Nephron (organoid): Measurements from ENCODE around the gene DVL3.
A peak's percentile ranks its signal among the peaks of the same experiment; 100 is the strongest.
"Not testable (repeated sequence)": the region's sequence is repeated elsewhere in the genome, so short reads cannot be mapped to it uniquely, and the experiment has no call there.

ENCODE experiments used
- H3K27ac Mint-ChIP-seq, 3 experiments: 2 replicates each; pipeline ENCODE4 v1.8.0; 2020; ENCODE audit warnings: mixed read lengths in 3 of 3, mild to moderate bottlenecking in 2 of 3, moderate library complexity in 1 of 3
- H3K27me3 Mint-ChIP-seq: 2 replicates; pipeline ENCODE4 v1.8.0; 2021; ENCODE audit warnings: low read depth, mild to moderate bottlenecking, moderate library complexity, mixed read lengths
- H3K36me3 Mint-ChIP-seq: 2 replicates; pipeline ENCODE4 v1.8.0; 2020; ENCODE audit warnings: low read depth, mixed read lengths
- H3K4me1 Mint-ChIP-seq: 2 replicates; pipeline ENCODE4 v1.8.0; 2020; ENCODE audit warnings: mixed read lengths
- H3K4me3 Mint-ChIP-seq, 3 experiments: 2 replicates each; pipeline ENCODE4 v1.8.0; 2020; ENCODE audit warnings: mild to moderate bottlenecking in 3 of 3, mixed read lengths in 3 of 3, moderate library complexity in 2 of 3
- H3K9me3 Mint-ChIP-seq: 2 replicates; pipeline ENCODE4 v1.8.0; 2020; ENCODE audit warnings: mixed read lengths
- CTCF ChIP-seq, 3 experiments: fragments of 200-600 bp; sonication (generic); IDR thresholded peaks; one replicate each; pipeline ENCODE4 v1.5.0; 2021; ENCODE audit warnings: antibody characterized with exemption in 3 of 3; ENCODE audit not compliant: unreplicated experiment in 3 of 3

DVL3 gene

GRCh38 chr3:184154885-184155643 is at the start of gene DVL3:
TSS of gene DVL3 (plus strand) at chr3:184155377. CDS start at chr3:184155636, 259 bp downstream.
- H3K4me3 Mint-ChIP-seq, result peak within 1 kb of the TSS; percentile 94 to 100 (median 99)
- no peaks in the 10 kb centered on the region for H3K27me3 Mint-ChIP-seq
- H3K9me3 Mint-ChIP-seq, result no peaks in the 10 kb centered on the region
- H3K27ac Mint-ChIP-seq, result peak within 1 kb of the TSS; percentile 94 to 99 (median 98)
- TF ChIP-seq CTCF (IDR thresholded peaks at IDR 0.05; ENCODE audit: unreplicated experiment in 3 of 3), result no peak
- peaks cover 3% of the 10 kb centered on the region for H3K36me3 Mint-ChIP-seq
- H3K4me1 Mint-ChIP-seq, result peaks cover 38% of the 10 kb centered on the region

DNA sequence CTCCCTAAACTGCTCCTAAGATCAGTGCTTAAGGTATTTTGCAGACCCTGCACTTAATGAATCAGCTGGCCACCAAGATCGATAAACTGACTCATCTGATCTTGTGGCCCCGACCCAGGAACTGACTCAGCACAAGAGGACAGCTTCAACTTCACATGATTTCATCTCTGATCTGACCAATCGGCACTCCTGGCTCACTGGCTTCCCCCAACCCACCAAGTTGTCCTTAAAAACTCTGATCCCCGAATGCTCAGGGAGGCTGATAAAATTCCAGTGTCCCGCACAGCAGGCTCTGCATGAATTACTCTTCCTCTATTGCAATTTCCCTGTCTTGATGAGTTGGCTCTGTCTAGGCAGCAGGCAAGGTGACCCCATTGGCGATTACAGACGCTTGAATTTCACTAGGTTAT is 44.9 kb upstream of the DVL3 start:
- H3K27me3 Mint-ChIP-seq, result peaks cover 9% of the 10 kb centered on the region

GRCh38 chr3:184116017-184116416 is 39.2 kb upstream of the DVL3 start:
- Mint-ChIP-seq H3K4me3 (no peak overlapping the region), H3K27me3 (peaks cover 14% of the 10 kb centered on the region), H3K27ac (no peak overlapping the region), H3K4me1 (no peaks in the 10 kb centered on the region), H3K36me3 (no peaks in the 10 kb centered on the region), H3K9me3 (no peaks in the 10 kb centered on the region)
- no peak for TF ChIP-seq CTCF (IDR thresholded peaks at IDR 0.05; ENCODE audit: unreplicated experiment in 3 of 3)

More for the DNA sequence above, 44.9 kb upstream of the DVL3 start:
- no peaks in the 10 kb centered on the region for H3K9me3 Mint-ChIP-seq
- no peak for TF ChIP-seq CTCF (IDR thresholded peaks at IDR 0.05; ENCODE audit: unreplicated experiment in 3 of 3)
- no peak overlapping the region for H3K4me3 Mint-ChIP-seq
- H3K27ac Mint-ChIP-seq, result no peak overlapping the region
- H3K4me1 Mint-ChIP-seq, result no peaks in the 10 kb centered on the region
- H3K36me3 Mint-ChIP-seq, result no peaks in the 10 kb centered on the region

DNA sequence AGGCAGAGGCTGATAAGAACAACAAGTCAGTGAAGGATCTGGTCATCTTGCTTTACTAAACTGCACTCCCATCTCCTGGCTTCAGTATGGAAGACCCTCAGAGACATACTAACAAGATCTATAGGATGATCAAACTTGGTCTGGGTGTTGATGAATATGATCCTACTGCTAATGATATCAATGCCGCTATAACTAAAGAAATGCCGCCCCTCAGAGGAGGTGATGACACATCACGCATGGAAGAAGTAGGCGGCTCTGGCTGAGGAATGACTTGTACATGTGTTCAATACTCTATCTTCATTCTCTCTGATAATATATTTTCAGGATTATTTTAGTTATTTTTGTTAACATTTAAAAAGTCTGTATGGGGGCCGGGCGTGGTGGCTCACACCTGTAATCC is 37.5 kb upstream of the DVL3 start:
- Mint-ChIP-seq H3K4me3 (no peak overlapping the region), H3K27ac (no peak overlapping the region), H3K36me3 (no peaks in the 10 kb centered on the region), H3K4me1 (no peaks in the 10 kb centered on the region), H3K27me3 (peaks cover 14% of the 10 kb centered on the region), H3K9me3 (no peaks in the 10 kb centered on the region)
- TF ChIP-seq CTCF (IDR thresholded peaks at IDR 0.05; ENCODE audit: unreplicated experiment in 3 of 3), result no peak

- not testable (repeated sequence) for H3K4me3 Mint-ChIP-seq, H3K27me3 Mint-ChIP-seq, H3K27ac Mint-ChIP-seq, H3K9me3 Mint-ChIP-seq, H3K36me3 Mint-ChIP-seq, H3K4me1 Mint-ChIP-seq
Measured at GRCh38 chr3:184121031-184121430, 34.1 kb upstream of the DVL3 start.

DNA sequence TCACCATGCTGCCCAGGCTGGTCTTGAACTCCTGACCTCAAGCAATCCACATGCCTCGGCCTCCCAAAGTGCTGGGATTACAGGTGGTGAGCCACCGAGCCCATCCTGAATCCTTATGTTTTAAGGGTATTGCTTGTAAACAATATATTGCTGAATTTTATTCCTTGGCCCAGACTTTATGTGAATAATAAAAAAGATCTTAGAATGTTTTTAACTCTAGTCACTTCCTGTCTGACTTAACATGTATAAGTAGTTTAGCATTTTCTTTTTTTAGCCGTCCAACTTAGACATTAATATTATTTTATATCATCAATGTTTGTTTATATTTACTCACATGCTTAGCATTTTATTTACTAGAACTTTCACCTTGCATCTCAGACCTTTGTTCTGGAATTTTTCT is 29.2 kb upstream of the DVL3 start:
- no peak overlapping the region for H3K4me3 Mint-ChIP-seq
- H3K4me1 Mint-ChIP-seq, result no peaks in the 10 kb centered on the region
- no peak overlapping the region for H3K27ac Mint-ChIP-seq
- no peaks in the 10 kb centered on the region for H3K9me3 Mint-ChIP-seq
- no peak for TF ChIP-seq CTCF (IDR thresholded peaks at IDR 0.05; ENCODE audit: unreplicated experiment in 3 of 3)
- no peaks in the 10 kb centered on the region for H3K36me3 Mint-ChIP-seq
- peaks cover 4% of the 10 kb centered on the region for H3K27me3 Mint-ChIP-seq
